ENCODE measurements around the gene ZNRF3.

DNA sequence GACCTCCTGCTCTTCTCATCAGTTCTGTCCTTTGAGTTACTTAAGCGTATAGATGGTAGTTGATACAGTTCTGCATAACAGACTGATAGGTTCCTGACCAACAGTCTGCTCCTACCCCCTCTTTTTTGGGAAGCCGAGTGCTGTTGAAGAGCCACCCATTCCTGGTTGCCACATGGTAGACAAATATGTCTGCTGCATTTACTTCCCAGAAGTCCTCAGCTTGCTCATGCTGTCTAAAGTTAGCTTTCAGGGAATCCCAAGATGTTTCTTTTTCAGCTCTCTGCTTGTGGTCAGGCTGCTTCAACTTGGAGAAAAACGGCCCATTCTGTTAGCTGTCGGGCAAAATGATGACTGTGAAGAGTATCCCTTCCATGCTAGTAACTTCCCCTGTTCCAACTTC, 129.6 kb downstream of the ZNRF3 start:
- TF ChIP-seq, protein P1, sequence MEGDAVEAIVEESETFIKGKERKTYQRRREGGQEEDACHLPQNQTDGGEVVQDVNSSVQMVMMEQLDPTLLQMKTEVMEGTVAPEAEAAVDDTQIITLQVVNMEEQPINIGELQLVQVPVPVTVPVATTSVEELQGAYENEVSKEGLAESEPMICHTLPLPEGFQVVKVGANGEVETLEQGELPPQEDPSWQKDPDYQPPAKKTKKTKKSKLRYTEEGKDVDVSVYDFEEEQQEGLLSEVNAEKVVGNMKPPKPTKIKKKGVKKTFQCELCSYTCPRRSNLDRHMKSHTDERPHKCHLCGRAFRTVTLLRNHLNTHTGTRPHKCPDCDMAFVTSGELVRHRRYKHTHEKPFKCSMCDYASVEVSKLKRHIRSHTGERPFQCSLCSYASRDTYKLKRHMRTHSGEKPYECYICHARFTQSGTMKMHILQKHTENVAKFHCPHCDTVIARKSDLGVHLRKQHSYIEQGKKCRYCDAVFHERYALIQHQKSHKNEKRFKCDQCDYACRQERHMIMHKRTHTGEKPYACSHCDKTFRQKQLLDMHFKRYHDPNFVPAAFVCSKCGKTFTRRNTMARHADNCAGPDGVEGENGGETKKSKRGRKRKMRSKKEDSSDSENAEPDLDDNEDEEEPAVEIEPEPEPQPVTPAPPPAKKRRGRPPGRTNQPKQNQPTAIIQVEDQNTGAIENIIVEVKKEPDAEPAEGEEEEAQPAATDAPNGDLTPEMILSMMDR (conservative IDR thresholded peaks at IDR 0.05; ENCODE audit: low read depth, low read length) = no peak
- no peak for TF ChIP-seq EZH2 (IDR thresholded peaks at IDR 0.05; ENCODE audit: low read length, unreplicated experiment)
